KOPT-K1 (cell line): ENCODE data around the gene MCM5.
"Not testable (repeated sequence)": the region's sequence is repeated elsewhere in the genome, so short reads cannot be mapped to it uniquely, and the experiment has no call there.

Experiments used
- H3K27ac ChIP-seq: fragments of 200-600 bp; sonication (generic); 2 replicates; pipeline ENCODE4 v1.5.1; 2016; ENCODE audit warnings: antibody characterized with exemption, mild to moderate bottlenecking, low read depth, low read length; ENCODE audit not compliant: poor library complexity, severe bottlenecking
- H3K36me3 ChIP-seq: fragments of 200-600 bp; sonication (generic); 2 replicates; pipeline ENCODE4 v1.5.1; 2017; ENCODE audit warnings: antibody characterized with exemption, mild to moderate bottlenecking, low read length, moderate library complexity; ENCODE audit not compliant: insufficient read depth
- H3K9me3 ChIP-seq: fragments of 200-600 bp; sonication (generic); 2 replicates; pipeline ENCODE4 v1.5.1; 2017; ENCODE audit warnings: antibody characterized with exemption, low read length, mild to moderate bottlenecking; ENCODE audit not compliant: insufficient read depth, poor library complexity, severe bottlenecking

The MCM5 gene

DNA sequence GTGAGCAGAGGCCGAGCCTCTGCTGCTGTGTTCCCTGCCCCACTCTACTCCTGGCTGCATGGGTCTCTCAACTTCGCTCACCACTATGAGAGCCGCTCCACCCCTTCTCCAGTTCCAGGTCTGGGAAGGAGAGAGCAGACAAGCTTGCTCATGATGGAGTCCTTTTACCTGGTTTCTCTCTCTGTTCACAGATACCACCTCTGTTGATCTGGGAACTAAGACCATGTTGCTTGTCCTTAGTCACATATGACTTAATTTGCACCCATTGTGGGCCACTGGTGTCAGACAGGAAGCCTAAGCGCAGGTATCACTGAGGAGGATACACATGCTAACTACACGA, 26.8 kb downstream of the MCM5 start:
- no peak overlapping the region for H3K27ac ChIP-seq

DNA sequence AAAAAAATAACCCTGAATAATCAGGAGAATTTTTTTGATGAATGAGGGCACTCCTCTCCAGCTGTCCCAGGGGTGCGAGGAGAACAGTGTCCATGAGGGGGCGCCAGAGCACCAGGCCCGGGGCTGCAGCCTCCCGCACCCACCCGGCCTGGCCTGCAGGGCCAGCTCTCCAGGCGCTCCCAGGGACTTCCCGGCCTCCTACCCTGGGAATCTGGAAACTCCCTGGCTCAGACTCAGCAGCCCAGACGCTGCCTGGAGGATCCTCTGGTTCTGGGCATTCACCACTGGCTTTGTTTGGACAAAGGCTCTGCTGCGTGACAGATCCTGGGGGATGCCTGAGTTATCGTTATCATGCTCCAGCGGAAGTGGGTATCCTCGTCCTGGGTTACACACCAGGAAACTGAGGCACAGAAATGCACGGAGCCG, 31.0 kb downstream of the MCM5 start:
- Histone ChIP-seq H3K9me3 (peaks cover 12% of the 10 kb centered on the region), H3K27ac (no peak overlapping the region), H3K36me3 (peaks cover 91% of the 10 kb centered on the region)

More for the DNA sequence above, 26.8 kb downstream of the MCM5 start:
- peaks cover 94% of the 10 kb centered on the region for H3K36me3 ChIP-seq
- no peaks in the 10 kb centered on the region for H3K9me3 ChIP-seq

DNA sequence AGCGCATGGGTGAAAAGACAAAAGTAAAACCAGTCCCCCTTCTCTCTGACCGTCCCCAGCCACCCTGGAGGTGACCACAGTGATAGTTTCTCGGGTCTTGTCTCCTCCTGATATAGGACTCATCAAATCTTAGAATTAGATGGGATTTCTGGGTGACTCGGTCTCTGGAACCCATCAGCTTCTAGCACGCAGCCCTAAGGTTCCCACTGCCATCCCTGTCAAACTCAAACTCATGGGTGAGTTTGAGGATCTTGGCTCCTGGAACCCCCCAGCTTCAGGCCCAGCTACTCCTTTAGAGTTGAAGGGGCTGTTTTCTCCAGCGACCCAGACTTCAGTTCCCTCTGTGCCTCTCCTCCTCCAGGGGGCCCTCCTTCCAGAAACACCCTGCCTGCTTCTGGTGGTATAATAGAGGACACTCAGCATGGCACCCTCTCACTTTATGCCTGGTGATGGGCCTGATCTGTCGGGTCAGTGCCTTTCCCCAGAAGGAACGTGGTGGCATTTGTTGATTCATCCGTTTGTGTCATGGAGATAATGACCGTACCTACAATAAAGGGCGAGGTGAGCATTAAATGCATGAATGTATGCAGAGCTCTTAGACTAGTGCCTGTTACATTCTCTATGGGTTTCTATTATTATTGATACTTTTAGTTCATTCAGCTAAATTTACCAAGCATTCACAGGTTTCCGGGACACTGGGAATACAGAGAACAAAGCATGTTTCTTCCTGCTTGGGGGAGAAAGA, 31.7 kb downstream of the MCM5 start:
- Histone ChIP-seq H3K9me3 (peaks cover 12% of the 10 kb centered on the region), H3K27ac (no peak overlapping the region), H3K36me3 (peaks cover 90% of the 10 kb centered on the region)

DNA sequence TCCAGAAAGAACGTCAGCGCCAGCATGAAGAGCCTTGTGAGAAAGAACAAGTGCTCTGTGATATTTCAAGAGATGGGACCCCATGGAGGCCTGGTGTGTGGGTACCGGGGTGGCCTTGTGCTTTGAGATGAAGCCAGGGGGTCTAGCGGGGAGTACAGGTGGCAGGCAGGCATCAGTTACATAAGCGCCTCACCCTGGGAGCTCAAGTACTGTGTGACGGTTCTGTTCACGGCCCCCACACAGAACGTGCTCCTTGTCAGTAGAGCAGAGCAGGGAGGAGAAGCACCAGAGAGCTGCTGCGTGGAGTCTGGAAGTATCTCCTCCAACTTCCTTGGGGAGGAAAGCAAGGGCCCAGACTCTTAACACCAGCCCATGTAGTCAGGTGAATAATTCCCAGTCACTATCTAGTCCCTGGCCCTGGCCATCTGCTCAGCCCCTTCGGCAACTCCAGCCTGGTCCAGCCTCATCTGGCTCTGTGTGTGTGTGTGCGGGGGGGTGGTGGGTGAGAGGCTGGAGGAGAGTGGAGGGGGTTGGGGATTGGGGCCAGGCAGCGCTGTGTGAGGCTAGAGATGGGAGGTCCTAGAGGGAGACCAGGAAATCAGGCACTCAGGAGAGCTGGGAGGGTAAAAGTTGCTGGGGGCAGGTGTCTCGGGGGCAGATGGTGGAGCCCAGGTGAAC, 32.4 kb downstream of the MCM5 start:
- Histone ChIP-seq H3K9me3 (peaks cover 12% of the 10 kb centered on the region), H3K27ac (no peak overlapping the region), H3K36me3 (peaks cover 90% of the 10 kb centered on the region)

DNA sequence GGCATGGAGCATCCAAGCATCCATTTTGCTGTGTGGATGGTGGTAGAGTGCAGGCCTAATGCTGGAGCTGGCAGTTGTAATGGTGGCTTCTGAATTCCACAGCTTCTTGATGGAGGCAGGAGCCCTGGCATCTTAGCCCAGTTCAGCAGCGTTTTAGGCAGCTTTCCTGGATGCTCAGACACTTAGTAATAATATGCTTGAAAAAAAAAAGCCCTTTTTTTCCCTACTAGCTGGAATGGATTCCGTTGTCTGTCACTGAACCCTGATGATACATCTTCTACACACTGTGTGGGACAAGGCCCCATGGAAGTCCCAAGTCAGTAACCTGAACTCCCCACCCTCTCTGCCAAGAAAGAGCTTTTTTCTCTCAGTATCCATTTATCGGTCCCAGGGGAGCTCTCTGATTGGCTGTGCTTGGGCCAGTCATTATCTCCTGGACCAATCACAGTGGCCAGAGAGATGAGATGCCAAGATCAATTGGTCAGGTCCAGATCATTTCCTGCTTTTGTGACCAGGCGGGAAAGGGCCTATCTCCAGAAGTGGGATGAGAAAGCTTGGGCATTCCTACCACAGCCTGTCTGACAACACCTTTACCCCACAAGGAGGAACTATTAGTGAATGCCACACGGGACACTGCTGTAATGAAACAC, 34.2 kb downstream of the MCM5 start:
- Histone ChIP-seq H3K27ac (no peak overlapping the region), H3K36me3 (peaks cover 95% of the 10 kb centered on the region), H3K9me3 (peaks cover 12% of the 10 kb centered on the region)

DNA sequence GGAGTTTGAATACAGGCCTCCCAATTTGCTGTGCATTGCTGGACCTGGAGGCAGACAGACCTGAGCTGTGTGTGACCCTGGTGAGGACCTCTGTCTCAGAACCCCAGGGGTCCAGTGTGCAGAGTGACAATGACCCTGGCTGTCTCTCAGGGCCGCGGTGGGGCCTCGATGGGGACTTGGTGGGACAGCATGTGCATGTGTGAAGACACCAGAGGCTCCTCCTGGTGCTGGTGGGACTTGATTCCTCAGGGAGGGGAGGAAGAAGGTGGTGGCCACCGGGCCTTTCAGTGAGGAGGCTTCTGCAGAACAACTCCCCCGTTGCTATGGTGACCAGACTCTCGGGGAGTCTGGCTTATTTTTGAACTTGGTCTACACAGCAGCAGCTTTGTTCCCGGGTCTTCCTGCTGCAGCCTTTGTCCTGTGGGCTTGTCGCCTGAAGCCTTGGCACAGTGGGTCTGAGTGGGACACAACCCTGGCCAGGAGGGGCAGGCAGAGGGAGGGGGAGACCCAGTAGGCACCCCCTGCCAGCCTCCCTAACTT, 35.3 kb downstream of the MCM5 start:
- Histone ChIP-seq H3K27ac (no peak overlapping the region), H3K9me3 (peaks cover 12% of the 10 kb centered on the region), H3K36me3 (peaks cover 94% of the 10 kb centered on the region)

DNA sequence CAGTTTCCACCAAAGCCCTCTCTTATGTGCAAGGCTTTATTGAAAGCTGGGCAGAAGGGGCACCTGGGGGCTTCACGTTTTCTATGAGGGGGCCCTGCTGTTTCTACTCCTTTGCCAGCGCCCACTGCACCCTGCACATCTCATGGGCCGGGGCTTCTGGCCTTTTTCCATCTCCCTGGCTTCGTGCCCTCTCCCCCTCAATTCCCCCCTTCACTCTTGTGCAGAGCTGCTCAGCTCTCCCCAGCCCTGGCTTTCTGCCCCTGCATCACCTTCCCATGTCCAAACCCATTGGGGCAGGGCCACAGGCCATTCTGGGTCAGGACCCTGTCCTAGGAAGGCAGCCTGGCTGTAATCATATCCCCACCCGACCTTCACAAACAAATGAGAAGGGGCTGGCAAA, 36.5 kb downstream of the MCM5 start:
- H3K36me3 ChIP-seq: peaks cover 88% of the 10 kb centered on the region
- H3K27ac ChIP-seq: no peak overlapping the region
- H3K9me3 ChIP-seq: peaks cover 12% of the 10 kb centered on the region

DNA sequence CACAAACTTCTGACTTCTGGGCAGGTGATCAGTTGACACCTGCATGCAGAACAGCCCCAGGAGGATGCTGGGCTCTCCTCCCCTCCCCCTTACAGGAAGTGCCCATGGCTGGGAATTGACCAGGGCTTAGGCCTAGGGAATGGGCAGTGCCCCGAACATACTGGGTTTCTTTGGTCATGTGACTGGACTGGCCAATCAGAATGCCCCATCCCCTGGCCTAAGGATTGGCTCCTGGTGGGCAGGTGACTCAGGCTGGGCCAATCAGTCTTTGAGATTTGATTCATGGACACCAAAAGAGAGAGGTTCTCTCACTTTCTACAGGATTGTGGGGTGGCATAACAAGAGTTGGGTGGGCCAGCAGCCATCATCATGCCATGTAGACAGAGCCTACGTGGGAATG, 37.1 kb downstream of the MCM5 start:
- peaks cover 85% of the 10 kb centered on the region for H3K36me3 ChIP-seq
- H3K27ac ChIP-seq: no peak overlapping the region

DNA sequence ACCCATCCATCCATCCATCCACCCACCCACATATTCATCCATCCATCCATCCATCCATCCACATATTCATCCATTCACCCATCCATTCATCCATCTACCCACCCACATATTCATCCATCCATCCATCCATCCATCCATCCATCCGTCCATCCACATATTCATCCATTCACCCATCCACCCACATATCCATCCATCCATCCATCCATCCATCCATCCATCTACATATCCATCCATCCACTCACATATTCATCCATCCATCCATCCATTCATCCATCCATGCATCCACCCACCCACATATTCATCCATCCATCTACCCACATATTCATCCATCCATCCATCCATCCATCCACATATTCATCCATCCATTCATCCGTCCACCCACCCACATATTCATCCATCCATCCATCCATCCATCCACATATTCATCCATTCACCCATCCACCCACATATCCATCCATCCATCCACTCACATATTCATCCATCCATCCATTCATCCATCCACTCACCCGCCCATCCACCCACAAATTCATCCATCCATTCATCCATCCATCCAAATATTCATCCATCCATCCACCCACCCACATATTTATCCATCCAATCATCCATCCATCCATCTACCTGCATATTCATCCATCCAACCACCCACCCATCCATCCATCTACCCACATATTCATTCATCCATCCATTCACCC, 38.9 kb downstream of the MCM5 start:
- peaks cover 71% of the 10 kb centered on the region for H3K36me3 ChIP-seq
- H3K27ac ChIP-seq, H3K9me3 ChIP-seq: not testable (repeated sequence)

More for the DNA sequence above, 37.1 kb downstream of the MCM5 start:
- peaks cover 12% of the 10 kb centered on the region for H3K9me3 ChIP-seq

DNA sequence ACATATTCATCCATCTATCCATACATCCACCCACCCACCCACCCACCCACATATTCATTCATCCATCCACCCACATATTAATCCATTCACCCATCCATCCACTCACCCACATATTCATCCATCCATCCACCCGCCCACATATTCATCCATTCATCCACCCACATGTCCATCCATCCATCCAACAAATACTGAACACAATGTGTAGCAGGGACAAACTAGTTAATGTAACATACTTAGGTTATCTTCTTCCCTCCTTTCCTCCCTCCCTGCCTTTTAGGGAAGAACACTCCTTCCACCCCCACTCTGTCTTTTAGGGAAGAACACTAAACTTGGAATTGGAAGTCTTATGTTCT, 39.4 kb downstream of the MCM5 start:
- Histone ChIP-seq H3K9me3 (no peaks in the 10 kb centered on the region), H3K36me3 (peaks cover 69% of the 10 kb centered on the region), H3K27ac (no peak overlapping the region)

DNA sequence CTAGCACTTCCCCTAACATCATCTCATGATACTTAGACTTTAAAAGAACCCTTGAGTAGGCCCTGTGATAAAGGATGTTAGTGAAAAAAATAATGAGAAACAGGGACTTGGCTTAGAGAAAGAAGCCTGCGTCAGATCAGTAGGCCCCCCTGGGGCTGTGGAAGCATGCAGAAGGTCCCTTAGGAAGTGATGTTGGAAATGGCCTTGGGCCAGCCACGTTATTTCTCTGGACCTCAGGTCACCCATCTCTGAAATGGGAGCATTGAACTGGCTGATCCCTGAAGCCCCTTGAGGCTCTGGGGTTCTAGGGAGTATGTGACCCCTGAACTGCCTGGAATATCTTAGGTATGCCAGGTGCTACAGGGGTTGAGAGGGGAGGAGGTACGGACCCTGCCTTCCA, 40.2 kb downstream of the MCM5 start:
- Histone ChIP-seq H3K36me3 (peaks cover 61% of the 10 kb centered on the region), H3K9me3 (no peaks in the 10 kb centered on the region)

DNA sequence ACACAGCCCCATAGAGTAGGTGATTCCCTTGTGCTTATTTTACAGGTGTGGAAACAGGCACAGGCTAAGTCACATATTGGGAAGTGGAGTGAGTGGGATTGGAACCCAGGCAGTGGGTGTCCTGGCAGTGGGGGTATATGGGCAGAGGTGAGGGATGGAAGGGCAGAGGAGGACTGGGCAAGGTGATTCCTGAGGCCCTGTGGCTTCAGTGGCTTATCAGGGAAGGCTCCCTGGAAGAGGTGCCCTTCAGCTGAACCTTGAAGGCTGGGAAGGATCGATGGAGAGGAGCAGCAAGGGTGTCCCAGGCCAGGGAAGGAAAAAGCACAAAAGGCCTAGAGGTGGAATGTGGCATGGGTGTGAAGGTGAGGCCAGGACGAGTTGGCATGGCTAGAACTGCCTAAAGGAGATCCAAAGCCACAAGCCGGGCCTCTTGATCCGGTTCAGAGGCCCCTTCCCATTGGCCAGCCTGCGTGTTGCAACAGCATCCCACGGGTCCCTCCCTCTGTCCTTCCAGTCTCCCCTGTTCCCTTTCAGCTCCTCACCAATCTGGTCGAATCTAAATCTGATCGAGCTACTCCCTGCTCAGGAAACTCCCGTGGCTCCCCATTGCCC, 41.7 kb downstream of the MCM5 start:
- H3K9me3 ChIP-seq: no peaks in the 10 kb centered on the region
- no peak overlapping the region for H3K27ac ChIP-seq
- H3K36me3 ChIP-seq: peaks cover 61% of the 10 kb centered on the region

More for the DNA sequence above, 40.2 kb downstream of the MCM5 start:
- no peak overlapping the region for H3K27ac ChIP-seq

DNA sequence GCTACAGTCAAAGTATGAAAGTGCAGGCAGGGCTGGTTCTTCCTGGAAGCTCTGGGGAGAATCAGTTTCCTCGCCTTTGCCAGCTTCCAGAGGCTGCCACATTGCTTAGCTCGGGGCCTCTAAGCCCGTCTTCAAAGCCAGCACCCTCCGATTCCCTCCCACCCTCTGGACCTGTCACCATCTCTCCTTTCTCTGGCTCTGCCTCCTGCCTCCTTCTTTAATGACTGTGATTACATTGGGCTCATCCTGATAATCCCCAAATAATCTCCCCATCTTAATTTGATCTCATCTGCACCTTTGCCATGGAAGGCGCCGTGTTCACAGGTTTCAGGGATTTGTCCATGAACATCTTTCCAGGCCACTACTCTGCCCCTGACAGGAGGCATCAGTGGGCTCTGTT, 42.5 kb downstream of the MCM5 start:
- Histone ChIP-seq H3K9me3 (no peaks in the 10 kb centered on the region), H3K27ac (no peak overlapping the region), H3K36me3 (peaks cover 58% of the 10 kb centered on the region)

DNA sequence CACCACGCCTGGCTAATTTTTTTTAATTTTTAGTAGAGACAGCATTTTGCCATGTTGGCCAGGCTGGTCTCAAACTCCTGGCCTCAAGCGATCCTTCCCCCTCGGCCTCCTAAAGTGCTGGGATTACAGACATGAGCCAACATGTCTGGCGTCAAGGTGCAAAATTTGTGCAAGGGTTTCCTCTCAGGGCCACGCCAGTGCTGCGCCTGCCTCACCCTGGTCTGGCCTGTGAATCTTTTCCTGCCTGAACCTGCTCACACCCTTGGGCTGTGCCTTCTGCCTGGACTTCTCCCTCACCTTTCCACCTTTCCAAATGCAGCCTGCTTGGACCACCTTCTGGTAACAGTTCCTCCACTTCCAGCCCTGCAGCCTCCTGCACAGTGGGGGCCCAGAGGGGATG, 43.4 kb downstream of the MCM5 start:
- Histone ChIP-seq H3K9me3 (no peaks in the 10 kb centered on the region), H3K27ac (no peak overlapping the region), H3K36me3 (peaks cover 57% of the 10 kb centered on the region)
